H1 (cell line): ENCODE measurements around the gene KCNRG. TPM values are rescaled to one million over a fixed set of nuclear protein-coding genes. Genes with fewer than 3 reads are reported as not detected.

Source experiments
- BRCA1 ChIP-seq: IDR thresholded peaks from 2 replicates; pipeline ENCODE4 v1.6.1; 2012; ENCODE audit warnings: low read depth, low read length, improper control_type of control experiment
- CHD1 ChIP-seq: IDR thresholded peaks from 2 replicates; pipeline ENCODE4 v1.6.1; 2012; ENCODE audit warnings: low read depth, low read length, improper control_type of control experiment
- CHD7 ChIP-seq: fragments of 300-600 bp; sonication (generic); IDR thresholded peaks from 2 replicates; pipeline ENCODE4 v1.7.1; 2012; ENCODE audit warnings: low read length, moderate library complexity, mild to moderate bottlenecking, inconsistent platforms; ENCODE audit not compliant: insufficient replicate concordance
- GABPA ChIP-seq: IDR thresholded peaks from 2 replicates; pipeline ENCODE4 v1.6.1; 2011; ENCODE audit warnings: mild to moderate bottlenecking, low read length, moderate library complexity, borderline replicate concordance; ENCODE audit not compliant: insufficient read depth
- HDAC2 ChIP-seq, 2 experiments: fragments of 300-600 bp in 1 of 2; sonication (generic) in 1 of 2; IDR thresholded peaks; 2 replicates each; pipeline ENCODE4 v1.6.1; 2011 to 2012; ENCODE audit warnings: low read depth in 2 of 2, low read length in 2 of 2, mild to moderate bottlenecking in 2 of 2, moderate library complexity in 2 of 2, borderline replicate concordance in 1 of 2, inconsistent platforms in 1 of 2
- NANOG ChIP-seq: IDR thresholded peaks from 2 replicates; pipeline ENCODE4 v1.6.1; 2011; ENCODE audit warnings: low read length, low read depth, mild to moderate bottlenecking, inconsistent platforms; ENCODE audit not compliant: insufficient read depth, poor library complexity, severe bottlenecking
- RNF2 ChIP-seq: fragments of 200-900, 300-1000 bp; sonication (generic); IDR thresholded peaks from 2 replicates; pipeline ENCODE4 v1.7.1; 2016; ENCODE audit warnings: borderline replicate concordance, low read depth, mild to moderate bottlenecking, antibody characterized with exemption, low read length; ENCODE audit not compliant: poor library complexity, severe bottlenecking; ENCODE audit errors: missing control alignments
- SIRT6 ChIP-seq: IDR thresholded peaks from one replicate; pipeline ENCODE4 v1.7.1; 2012; ENCODE audit warnings: low read length, inconsistent platforms
- YY1 ChIP-seq: IDR thresholded peaks from 2 replicates; pipeline ENCODE4 v1.6.1; 2011; ENCODE audit warnings: low read depth, mild to moderate bottlenecking, low read length
- polyA plus RNA-seq, 7 experiments: library from polyadenylated mRNA; depleted of rRNA in 3 of 7; stranded (reverse) in 5 of 7; unstranded in 2 of 7; fragments of >200 nt in 5 of 7; fragments of 200-250 nt in 2 of 7; gene quantifications; 1 replicate in 5 of 7; 2 replicates in 1 of 7; 4 replicates in 1 of 7; pipeline versions ENCODE4 v1.2.1 to v1.2.3, GENCODE V29; 2011 to 2013; ENCODE audit warnings: missing spikeins in 2 of 7, mixed read lengths in 2 of 7
- total RNA-seq: library from RNA; stranded (reverse); fragmentation: NEBNext Ultra II Directional; extraction: Animal tissue kit (Norgen Biotek cat#: 25700); gene quantifications from 2 replicates; pipeline ENCODE4 v1.2.1, GENCODE V29; 2021
- TF ChIP-seq, protein P1 (sequence below): IDR thresholded peaks from 2 replicates; pipeline ENCODE4 v1.6.1; 2011; ENCODE audit warnings: low read length, improper control_type of control experiment

Gene KCNRG
- total and polyA plus RNA-seq, 2 of the 8 experiments (the other 6 are each of a cell fraction or from before 2014, with no cell fraction given): 0.65 to 1.2 TPM

DNA sequence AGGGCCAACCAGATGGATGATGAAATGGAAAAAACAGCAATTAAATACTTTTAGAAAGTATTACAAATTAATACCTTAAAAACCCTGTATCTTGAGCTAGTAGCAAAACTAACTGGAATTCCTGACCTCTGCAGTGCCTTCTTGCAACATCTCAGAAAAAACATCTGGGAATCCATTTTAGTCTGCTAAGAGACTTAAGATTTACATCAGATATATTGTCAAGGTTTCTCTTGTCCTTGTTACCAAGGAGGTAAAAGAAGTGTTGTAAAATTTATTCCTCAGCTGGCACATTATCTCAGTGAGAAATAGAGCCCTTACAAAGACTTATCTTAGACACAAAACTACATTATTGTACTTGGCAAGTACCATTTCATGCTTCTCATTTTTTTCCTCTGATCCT is 18.5 kb downstream of the KCNRG start (continued):
- no peak for TF ChIP-seq CHD7
- TF ChIP-seq, protein P1, sequence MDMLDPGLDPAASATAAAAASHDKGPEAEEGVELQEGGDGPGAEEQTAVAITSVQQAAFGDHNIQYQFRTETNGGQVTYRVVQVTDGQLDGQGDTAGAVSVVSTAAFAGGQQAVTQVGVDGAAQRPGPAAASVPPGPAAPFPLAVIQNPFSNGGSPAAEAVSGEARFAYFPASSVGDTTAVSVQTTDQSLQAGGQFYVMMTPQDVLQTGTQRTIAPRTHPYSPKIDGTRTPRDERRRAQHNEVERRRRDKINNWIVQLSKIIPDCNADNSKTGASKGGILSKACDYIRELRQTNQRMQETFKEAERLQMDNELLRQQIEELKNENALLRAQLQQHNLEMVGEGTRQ: no peak
- no peak for TF ChIP-seq GABPA
- no peak for TF ChIP-seq BRCA1
- TF ChIP-seq RNF2: no peak
- no peak for TF ChIP-seq SIRT6
- no peak for TF ChIP-seq NANOG
- no peak for TF ChIP-seq YY1
- no peak for TF ChIP-seq HDAC2 (IDR thresholded peaks at IDR 0.05; ENCODE audit: borderline replicate concordance in 1 of 2, low read depth in 2 of 2, low read length in 2 of 2)
- TF ChIP-seq CHD1: no peak
